SK-N-SH (cell line): ENCODE data around the gene SIX2. TPM values are rescaled to one million over a fixed set of nuclear protein-coding genes. Genes with fewer than 3 reads are reported as not detected.

ENCODE experiments used
- CTCF ChIA-PET: fragments of 300-600, 350-600 bp; formaldehyde crosslinking; extraction: SDS; loops from one replicate; lab custom pipeline; 2021; lab: Yijun Ruan, JAX
- POLR2A ChIA-PET: fragments of 350-600 bp; sonication (Branson Sonifier 250); formaldehyde crosslinking; extraction: SDS; loops from one replicate; lab custom pipeline; 2020; ENCODE audit warnings: antibody characterized with exemption, inconsistent platforms; lab: Yijun Ruan, JAX
- DNase-seq: peaks from one replicate; pipeline ENCODE4 v3.0.0; 2012
- H2AFZ ChIP-seq: fragments of 200-600 bp; sonication (generic); 2 replicates; pipeline ENCODE4 v1.8.1; 2016; ENCODE audit warnings: antibody characterized with exemption, mild to moderate bottlenecking, low read depth
- H3F3A ChIP-seq: fragments of 200-600 bp; sonication (generic); replicated peaks from 2 replicates; pipeline ENCODE3; 2016; ENCODE audit warnings: antibody characterized with exemption, mild to moderate bottlenecking; ENCODE audit not compliant: insufficient read depth
- H3K27ac ChIP-seq, 2 experiments: fragments of 200-500 bp in 1 of 2; fragments of 200-600 bp in 1 of 2; sonication (Bioruptor generic) in 1 of 2; sonication (generic), shearing (Covaris generic) in 1 of 2; 2 replicates each; pipeline versions ENCODE4 v1.5.1 to v1.6.1; 2014 to 2016; ENCODE audit warnings: low read depth in 2 of 2, inconsistent platforms in 1 of 2, low read length in 1 of 2, mild to moderate bottlenecking in 1 of 2, mixed read lengths in 1 of 2
- H3K27me3 ChIP-seq: fragments of 200-600 bp; sonication (generic), shearing (Covaris generic); 2 replicates; pipeline ENCODE4 v1.6.1; 2016; ENCODE audit warnings: mixed run types; ENCODE audit not compliant: insufficient read depth
- H3K36me3 ChIP-seq, 2 experiments: fragments of 200-500 bp in 1 of 2; fragments of 200-600 bp in 1 of 2; sonication (Bioruptor generic) in 1 of 2; sonication (generic) in 1 of 2; replicated peaks in 1 of 2; 2 replicates each; pipeline versions ENCODE3 to v1.5.1; 2014 to 2016; ENCODE audit warnings: low read length in 1 of 2, mild to moderate bottlenecking in 1 of 2; ENCODE audit not compliant: insufficient read depth in 2 of 2, control insufficient read depth in 1 of 2
- H3K4me1 ChIP-seq, 2 experiments: fragments of 200-500 bp in 1 of 2; fragments of 200-600 bp in 1 of 2; sonication (Bioruptor generic) in 1 of 2; sonication (generic), shearing (Covaris generic) in 1 of 2; 2 replicates each; pipeline versions ENCODE4 v1.5.1 to v1.6.1; 2014 to 2016; ENCODE audit warnings: low read depth in 1 of 2, low read length in 1 of 2, mixed run types in 1 of 2; ENCODE audit not compliant: insufficient read depth in 2 of 2, control insufficient read depth in 1 of 2
- H3K4me2 ChIP-seq: fragments of 200-600 bp; sonication (generic), shearing (Covaris generic); 2 replicates; pipeline ENCODE4 v1.6.1; 2017; ENCODE audit warnings: mixed run types
- H3K4me3 ChIP-seq, 2 experiments: fragments of 200-500 bp in 1 of 2; fragments of 200-600 bp in 1 of 2; sonication (Bioruptor generic) in 1 of 2; sonication (generic), shearing (Covaris generic) in 1 of 2; 2 replicates each; pipeline versions ENCODE4 v1.5.1 to v1.8.1; 2014 to 2016; ENCODE audit warnings: low read depth in 2 of 2, inconsistent platforms in 1 of 2, low read length in 1 of 2, mild to moderate bottlenecking in 1 of 2, mixed read lengths in 1 of 2, moderate library complexity in 1 of 2
- H3K79me2 ChIP-seq: fragments of 200-600 bp; sonication (generic); 2 replicates; pipeline ENCODE4 v1.8.1; 2017; ENCODE audit warnings: mild to moderate bottlenecking; ENCODE audit not compliant: insufficient read depth
- H3K9ac ChIP-seq: fragments of 200-600 bp; sonication (generic); 2 replicates; pipeline ENCODE4 v1.6.1; 2017; ENCODE audit warnings: mixed run types
- H3K9me2 ChIP-seq: fragments of 200-600 bp; sonication (generic); 2 replicates; pipeline ENCODE4 v1.6.1; 2017; ENCODE audit warnings: mixed run types
- H3K9me3 ChIP-seq: fragments of 200-600 bp; sonication (generic); 2 replicates; pipeline ENCODE4 v1.6.1; 2017; ENCODE audit warnings: mixed run types, mild to moderate bottlenecking, moderate library complexity
- H4K20me1 ChIP-seq: fragments of 200-600 bp; sonication (generic); 2 replicates; pipeline ENCODE4 v1.6.1; 2017; ENCODE audit warnings: mild to moderate bottlenecking, mixed run types; ENCODE audit not compliant: insufficient read depth
- CHD2 ChIP-seq: fragments of 150-350 bp; IDR thresholded peaks from 2 replicates; pipeline ENCODE4 v1.6.1; 2018; ENCODE audit warnings: low read length; ENCODE audit not compliant: partially characterized antibody
- CTCF ChIP-seq: fragments of 200-600 bp; sonication (generic); IDR thresholded peaks from 2 replicates; pipeline ENCODE4 v1.6.1; 2017; ENCODE audit warnings: antibody characterized with exemption, mild to moderate bottlenecking, moderate library complexity
- EP300 ChIP-seq, 2 experiments: IDR thresholded peaks; 2 replicates each; pipeline versions ENCODE4 v1.4.0 to v1.6.1; 2012; ENCODE audit warnings: borderline replicate concordance in 1 of 2, low read depth in 1 of 2, low read length in 1 of 2
- EZH2phosphoT487 ChIP-seq: fragments of 200-600 bp; sonication (generic); IDR thresholded peaks from 2 replicates; pipeline ENCODE4 v1.6.1; 2017; ENCODE audit warnings: low read depth, mixed run types, mild to moderate bottlenecking, antibody characterized with exemption, moderate library complexity, borderline replicate concordance
- GABPA ChIP-seq: IDR thresholded peaks from 2 replicates; pipeline ENCODE4 v1.4.0; 2012; ENCODE audit warnings: low read depth, mild to moderate bottlenecking
- NRF1 ChIP-seq: IDR thresholded peaks from 2 replicates; pipeline ENCODE4 v1.6.1; 2012; ENCODE audit warnings: low read depth, mild to moderate bottlenecking, low read length
- POLR2AphosphoS5 ChIP-seq: IDR thresholded peaks from 2 replicates; pipeline ENCODE4 v1.6.1; 2012; ENCODE audit warnings: low read depth, low read length
- RAD21 ChIP-seq: IDR thresholded peaks from 2 replicates; pipeline ENCODE4 v1.6.1; 2012; ENCODE audit warnings: mild to moderate bottlenecking, low read length
- SMC3 ChIP-seq: IDR thresholded peaks from 2 replicates; pipeline ENCODE4 v1.6.1; 2012; ENCODE audit warnings: low read depth, low read length, improper control_type of control experiment
- USF2 ChIP-seq: fragments of 150-350 bp; IDR thresholded peaks from 2 replicates; pipeline ENCODE4 v1.6.1; 2017; ENCODE audit warnings: antibody characterized with exemption, low read length, low read depth, borderline replicate concordance
- YY1 ChIP-seq: IDR thresholded peaks from 2 replicates; pipeline ENCODE4 v1.4.0; 2012; ENCODE audit warnings: low read depth, mild to moderate bottlenecking
- WGBS: methylation state at CpG from one replicate; pipeline ENCODE4 v1.1.6; 2017; ENCODE audit warnings: low lambda C conversion rate; 5-methylcytosine and 5-hydroxymethylcytosine counted together
- polyA plus RNA-seq, 3 experiments: library from polyadenylated mRNA; depleted of rRNA; stranded (reverse); fragments of >200 nt; gene quantifications; 2 replicates each; pipeline ENCODE4 v1.2.3, GENCODE V29; 2012
- TF ChIP-seq, protein P1 (sequence below): IDR thresholded peaks from 2 replicates; pipeline ENCODE4 v1.4.0; 2012; ENCODE audit warnings: low read depth

Gene SIX2
- polyA plus RNA-seq, 1 of the 3 experiments (the other 2 are of a cell fraction) = 0.76 TPM

DNA sequence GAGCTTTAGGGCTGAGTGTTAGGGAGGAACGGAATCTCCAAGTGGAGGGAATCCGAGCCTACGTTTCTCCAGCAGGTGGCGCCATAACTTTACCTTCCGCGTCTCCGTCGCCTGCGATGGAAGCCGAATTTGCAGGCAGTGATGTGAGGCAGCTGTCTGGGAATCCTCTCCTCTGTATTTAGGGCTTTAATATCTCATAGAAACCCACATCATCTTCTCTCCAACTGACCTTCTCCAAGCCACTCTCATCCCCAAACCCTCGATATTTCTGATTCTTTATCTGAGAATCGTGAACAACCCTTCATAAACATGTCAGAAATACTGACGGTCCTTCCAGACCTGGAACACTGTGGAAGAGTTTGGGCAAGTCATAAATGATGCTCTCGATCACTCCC is 27.5 kb downstream of the SIX2 start:
- Histone ChIP-seq H3K4me3 (peak overlapping the region in 1 of 2 experiments; percentile 10; a peak in 1 of 4 replicates), H3K36me3 (no peaks in the 10 kb centered on the region), H3K9ac (no peak overlapping the region), H3K27me3 (no peaks in the 10 kb centered on the region), H3K79me2 (no peaks in the 10 kb centered on the region), H3K4me1 (no peaks in the 10 kb centered on the region; a peak in 1 of 4 replicates), H3F3A (no peaks in the 10 kb centered on the region), H3K9me3 (no peaks in the 10 kb centered on the region), H4K20me1 (no peaks in the 10 kb centered on the region), H3K9me2 (no peaks in the 10 kb centered on the region), H2AFZ (no peak overlapping the region; the same call in 1 of the 2 replicates), H3K27ac (no peak overlapping the region), H3K4me2 (no peak overlapping the region)
- ChIA-PET POLR2A (interaction anchor here (1.0 kb wide), 1 partner anchor 188 kb away, joined by 3 read pairs; no protein-coding TSS in a partner anchor), CTCF (interaction anchor here (0.5 to 12.3 kb wide), 127 partner anchors 8 to 937 kb away, joined by 3 to 318 read pairs (median 4); partner anchors contain the start of genes CAMKMT, PREPL, SIX2 and SRBD1)
- TF ChIP-seq YY1 = no peak
- no peak for TF ChIP-seq EP300 (IDR thresholded peaks at IDR 0.05; ENCODE audit: borderline replicate concordance in 1 of 2, low read depth in 1 of 2, low read length in 1 of 2)
- TF ChIP-seq NRF1 = peak; percentile 32; the same call in 1 of the 2 replicates
- TF ChIP-seq GABPA = no peak
- TF ChIP-seq EZH2phosphoT487 = no peak
- peak; percentile 100 for TF ChIP-seq SMC3
- TF ChIP-seq CHD2 = peak; percentile 68
- peak; percentile 93 for TF ChIP-seq CTCF
- no peak for TF ChIP-seq POLR2AphosphoS5
- peak; percentile 100 for TF ChIP-seq RAD21
- TF ChIP-seq USF2 = no peak
- DNase-seq = peak; percentile 87
- WGBS = 11% methylated on average over 14 of the region's 14 CpGs

DNA sequence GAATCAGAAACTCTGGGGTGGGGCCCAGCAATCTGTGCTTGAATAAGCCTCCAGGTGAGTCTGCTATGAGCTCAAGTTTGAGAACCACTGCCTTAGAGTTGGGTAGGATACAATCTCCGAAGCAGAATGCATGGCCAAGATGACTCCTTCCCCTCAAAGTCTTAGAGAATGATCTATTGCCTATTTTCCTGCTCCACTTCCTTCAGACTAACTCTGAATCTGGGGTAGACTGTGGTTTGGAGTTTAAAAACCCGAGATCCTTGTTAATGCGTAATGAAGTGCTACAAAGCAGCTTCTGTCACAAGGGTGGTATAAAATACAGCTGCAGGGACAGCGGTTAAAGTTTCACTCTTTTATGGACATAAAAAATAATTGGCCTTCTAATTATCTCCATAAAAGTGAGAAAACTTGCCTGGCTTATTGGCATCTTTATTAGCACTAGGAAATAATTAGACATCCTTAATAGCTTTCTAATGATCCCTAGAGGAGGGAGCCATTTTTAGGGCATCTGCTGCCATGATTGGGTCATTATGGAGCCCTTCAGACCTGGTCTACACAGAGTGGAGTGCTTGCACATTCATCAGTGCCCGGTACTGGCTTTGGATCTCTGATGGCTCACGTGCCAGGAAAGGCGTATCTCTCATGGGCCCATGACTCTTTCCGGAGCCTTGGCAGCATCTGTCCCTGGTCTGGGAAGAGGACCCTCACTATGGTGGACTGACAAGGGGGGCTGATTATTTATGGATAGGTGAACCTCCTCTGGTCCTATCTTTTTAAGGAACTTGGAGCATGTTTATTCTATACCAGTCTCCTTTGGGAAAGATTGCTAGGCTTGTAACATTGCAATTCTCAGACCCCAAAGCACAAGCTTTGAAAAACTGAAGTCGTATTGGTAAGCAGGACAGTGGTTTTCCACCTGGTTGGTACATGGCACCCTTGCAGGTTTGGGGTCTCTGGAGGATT is 28.2 kb downstream of the SIX2 start:
- no peaks in the 10 kb centered on the region for H3K36me3 ChIP-seq
- H3K27ac ChIP-seq = no peak overlapping the region
- no peaks in the 10 kb centered on the region for H3K9me2 ChIP-seq
- CTCF ChIA-PET = interaction anchor here (0.5 to 12.3 kb wide), 119 partner anchors 9 to 943 kb away, joined by 3 to 318 read pairs (median 4); partner anchors contain the start of genes CAMKMT, PREPL, SIX2 and SRBD1
- no peak for DNase-seq
- no peak overlapping the region for H3K4me2 ChIP-seq
- 48% methylated on average over 5 of the region's 9 CpGs for WGBS
- H3F3A ChIP-seq = no peaks in the 10 kb centered on the region
- TF ChIP-seq, protein P1, sequence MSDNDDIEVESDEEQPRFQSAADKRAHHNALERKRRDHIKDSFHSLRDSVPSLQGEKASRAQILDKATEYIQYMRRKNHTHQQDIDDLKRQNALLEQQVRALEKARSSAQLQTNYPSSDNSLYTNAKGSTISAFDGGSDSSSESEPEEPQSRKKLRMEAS = no peak
- H3K4me3 ChIP-seq = peak overlapping the region in 1 of 2 experiments; percentile 10; a peak in 1 of 4 replicates
- no peaks in the 10 kb centered on the region for H3K79me2 ChIP-seq
- H3K9me3 ChIP-seq = no peaks in the 10 kb centered on the region
- POLR2A ChIA-PET = interaction anchor here (0.6 to 1.0 kb wide), 2 partner anchors 35 to 189 kb away, joined by 3 read pairs; no protein-coding TSS in a partner anchor
- H3K4me1 ChIP-seq = no peaks in the 10 kb centered on the region; a peak in 1 of 4 replicates
- H4K20me1 ChIP-seq = no peaks in the 10 kb centered on the region
- H2AFZ ChIP-seq = no peak overlapping the region
- no peaks in the 10 kb centered on the region for H3K27me3 ChIP-seq
- no peak overlapping the region for H3K9ac ChIP-seq
